GM20431 (cell line): ENCODE measurements around the gene XXYLT1.

Source experiments
- in situ Hi-C: fragments of 300-500 bp; cut with MseI, MboI; formaldehyde crosslinking; loops from one replicate; pipeline ENCODE4 v1.15.0; 2020; ENCODE audit warnings: low sequenced_read_pairs; ENCODE audit not compliant: unreplicated experiment

XXYLT1 gene

GRCh38 chr3:195031574-195032003, 239.4 kb downstream of the XXYLT1 start:
- in situ Hi-C loops, result no loop called here

- in situ Hi-C loops, result no loop called here
Observed at GRCh38 chr3:195030791-195031321, 240.1 kb downstream of the XXYLT1 start.

GRCh38 chr3:195028877-195029606, 241.9 kb downstream of the XXYLT1 start:
- in situ Hi-C loops, result no loop called here

- in situ Hi-C loops, result no loop called here
Observed at GRCh38 chr3:195025884-195026200, 245.1 kb downstream of the XXYLT1 start.

GRCh38 chr3:195025056-195025883, 245.7 kb downstream of the XXYLT1 start:
- in situ Hi-C loops, result no loop called here

GRCh38 chr3:195023989-195024388, 247.0 kb downstream of the XXYLT1 start:
- in situ Hi-C loops, result loop anchor here (25.0 kb wide), 1 partner anchor 238 kb away; the partner anchor contains the start of gene XXYLT1

- in situ Hi-C loops, result loop anchor here (25.0 kb wide), 1 partner anchor 239 kb away; the partner anchor contains the start of gene XXYLT1
Observed at GRCh38 chr3:195023576-195023975, 247.4 kb downstream of the XXYLT1 start.

- in situ Hi-C loops, result loop anchor here (25.0 kb wide), 1 partner anchor 241 kb away; the partner anchor contains the start of gene XXYLT1
Observed at GRCh38 chr3:195021692-195022091, 249.3 kb downstream of the XXYLT1 start.

GRCh38 chr3:195020921-195021320, 250.0 kb downstream of the XXYLT1 start:
- in situ Hi-C loops, result loop anchor here (25.0 kb wide), 1 partner anchor 241 kb away; the partner anchor contains the start of gene XXYLT1

GRCh38 chr3:195020185-195020584, 250.8 kb downstream of the XXYLT1 start:
- in situ Hi-C loops, result loop anchor here (25.0 kb wide), 1 partner anchor 242 kb away; the partner anchor contains the start of gene XXYLT1

GRCh38 chr3:195019335-195019734, 251.6 kb downstream of the XXYLT1 start:
- in situ Hi-C loops, result loop anchor here (25.0 kb wide), 1 partner anchor 243 kb away; the partner anchor contains the start of gene XXYLT1
